GM12878 (cell line): Measurements from ENCODE around the gene ETNK1. TPM values are rescaled to one million over a fixed set of nuclear protein-coding genes. Genes with fewer than 3 reads are reported as not detected.

Experiments
- ATAC-seq: fragments of 200-7000 bp; cut with Tn5 transposase; 3 replicates; pipeline ENCODE4 v1.9.1; 2020; ENCODE audit warnings: mild to moderate bottlenecking, moderate library complexity
- BruUV-seq: library from RNA; stranded (reverse); fragments of 400-500 nt; replicated peaks from 2 replicates; lab custom pipeline; 2021; lab: Mats Ljungman, UMichigan
- CTCF ChIA-PET: fragments of 300-600 bp; sonication (Branson Sonifier 250); formaldehyde crosslinking; extraction: SDS; loops from one replicate; lab custom pipeline; 2021; ENCODE audit warnings: inconsistent platforms; lab: Yijun Ruan, JAX
- POLR2A ChIA-PET: fragments of 350-600 bp; formaldehyde crosslinking; extraction: SDS; loops from one replicate; lab custom pipeline; 2021; ENCODE audit warnings: inconsistent platforms; lab: Charles Lee
- RAD21 ChIA-PET: fragments of 300-600 bp; sonication (Branson Sonifier 250); formaldehyde crosslinking; loops from one replicate; lab custom pipeline; 2023; ENCODE audit warnings: antibody characterized with exemption; ENCODE audit not compliant: unreplicated experiment; lab: Charles Lee
- SMC1A ChIA-PET: fragments of 300-600 bp; sonication (Branson Sonifier 250); formaldehyde crosslinking; loops from one replicate; lab custom pipeline; 2023; ENCODE audit not compliant: unreplicated experiment, uncharacterized antibody; lab: Charles Lee
- DNase-seq: peaks from one replicate; pipeline ENCODE4 v3.0.0-alpha.2; 2011; ENCODE audit warnings: low read depth, low spot score
- FAIRE-seq: peaks from 3 replicates; lab custom pipeline; 2011; peaks lifted over from hg19 to GRCh38; lab: Jason Lieb, UNC
- H2AFZ ChIP-seq: 2 replicates; pipeline ENCODE4 v1.6.0; 2011; ENCODE audit warnings: low read depth, low read length, control low read depth; ENCODE audit not compliant: control insufficient read depth
- H3K27ac ChIP-seq: 2 replicates; pipeline ENCODE4 v1.5.1; 2011; ENCODE audit warnings: control low read depth; ENCODE audit not compliant: control insufficient read depth, insufficient read depth
- H3K27me3 ChIP-seq, 2 experiments: replicated peaks in 1 of 2; 2 replicates each; pipeline versions ENCODE4 v1.6.0 to v1.6.1; 2011; ENCODE audit warnings: low read length in 1 of 2; ENCODE audit not compliant: control insufficient read depth in 2 of 2, insufficient read depth in 2 of 2
- H3K36me3 ChIP-seq, 2 experiments: 2 replicates each; pipeline ENCODE4 v1.5.1; 2011; ENCODE audit warnings: low read length in 1 of 2; ENCODE audit not compliant: control insufficient read depth in 2 of 2, insufficient read depth in 2 of 2
- H3K4me1 ChIP-seq: 2 replicates; pipeline ENCODE4 v1.6.1; 2011; ENCODE audit warnings: mild to moderate bottlenecking, low read length, moderate library complexity, mixed read lengths; ENCODE audit not compliant: control insufficient read depth, insufficient read depth
- H3K4me2 ChIP-seq: 2 replicates; pipeline ENCODE4 v1.6.0; 2011; ENCODE audit warnings: control low read depth; ENCODE audit not compliant: control insufficient read depth, insufficient read depth
- H3K4me3 ChIP-seq: fragments of 200-600 bp; sonication (generic); 2 replicates; pipeline ENCODE4 v1.5.1; 2016
- H3K79me2 ChIP-seq: 2 replicates; pipeline ENCODE4 v1.6.0; 2011; ENCODE audit warnings: low read length; ENCODE audit not compliant: control insufficient read depth, insufficient read depth
- H3K9ac ChIP-seq: 2 replicates; pipeline ENCODE4 v1.8.0; 2011; ENCODE audit warnings: low read length, control low read depth, mixed read lengths; ENCODE audit not compliant: control insufficient read depth, insufficient read depth
- H3K9me3 ChIP-seq: replicated peaks from 3 replicates; pipeline ENCODE4 v1.5.1; 2011; ENCODE audit warnings: mild to moderate bottlenecking, low read length; ENCODE audit not compliant: control insufficient read depth, insufficient read depth
- H4K20me1 ChIP-seq: 2 replicates; pipeline ENCODE4 v1.6.0; 2011; ENCODE audit not compliant: control insufficient read depth, insufficient read depth
- ATF7 ChIP-seq: fragments of 450-650 bp; IDR thresholded peaks from 2 replicates; pipeline ENCODE4 v1.6.1; 2016; ENCODE audit warnings: low read depth, mild to moderate bottlenecking
- CHD2 ChIP-seq: IDR thresholded peaks from 2 replicates; pipeline ENCODE4 v1.6.1; 2011; ENCODE audit warnings: low read depth, low read length, improper control_type of control experiment, borderline replicate concordance
- IRF5 ChIP-seq: fragments of 450-650 bp; IDR thresholded peaks from 2 replicates; pipeline ENCODE4 v1.6.1; 2017; ENCODE audit warnings: borderline replicate concordance
- PML ChIP-seq: IDR thresholded peaks from 2 replicates; pipeline ENCODE4 v1.6.1; 2012; ENCODE audit warnings: low read length, inconsistent platforms
- SIN3A ChIP-seq: IDR thresholded peaks from 2 replicates; pipeline ENCODE4 v1.6.1; 2012; ENCODE audit warnings: low read depth, low read length, improper control_type of control experiment
- SMC3 ChIP-seq: IDR thresholded peaks from 2 replicates; pipeline ENCODE4 v1.6.1; 2011; ENCODE audit warnings: low read length, improper control_type of control experiment, borderline replicate concordance
- TCF3 ChIP-seq: IDR thresholded peaks from 2 replicates; pipeline ENCODE4 v1.6.1; 2012; ENCODE audit warnings: low read depth, mild to moderate bottlenecking, low read length, borderline replicate concordance; ENCODE audit not compliant: insufficient read depth
- USF1 ChIP-seq: IDR thresholded peaks from 2 replicates; pipeline ENCODE4 v1.6.1; 2011; ENCODE audit warnings: borderline replicate concordance, low read depth, mild to moderate bottlenecking, moderate library complexity, mixed read lengths, low read length; ENCODE audit not compliant: insufficient read depth; ENCODE audit errors: extremely low read length
- WGBS: methylation state at CpG from one replicate; pipeline ENCODE4 v1.1.6; 2016; ENCODE audit warnings: low lambda C conversion rate; ENCODE audit not compliant: insufficient replicate concordance, insufficient coverage; ENCODE audit errors: missing lambda C conversion rate; 5-methylcytosine and 5-hydroxymethylcytosine counted together
- in situ Hi-C: fragments of 300-500 bp; cut with MboI; formaldehyde crosslinking; loops from 9 replicates; pipeline ENCODE4 v1.14.3; 2018; ENCODE audit warnings: mixed read lengths
- intact Hi-C: fragments of 100-400 bp; cut with micrococcal nuclease; formaldehyde crosslinking; loops from one replicate; pipeline ENCODE4 v1.14.2; 2022; ENCODE audit not compliant: unreplicated experiment
- polyA plus RNA-seq, 11 experiments: library from polyadenylated mRNA; depleted of rRNA in 4 of 11; unstranded in 6 of 11; stranded (reverse) in 5 of 11; fragments of >200 nt; fragmentation: Nextera tagmentation in 4 of 11; fragmentation: Illumina TruSeq in 1 of 11; extraction: Ambion mirVana in 4 of 11; extraction: Trizol in 1 of 11; gene quantifications; 1 replicate in 1 of 11; 2 replicates in 10 of 11; pipeline versions ENCODE4 v1.2.1 to v1.2.3, GENCODE V29; 2011 to 2016; ENCODE audit warnings: inconsistent platforms in 2 of 11, missing spikeins in 2 of 11, low read depth in 1 of 11
- total RNA-seq, 4 experiments: library from RNA; depleted of rRNA in 3 of 4; stranded (reverse); fragments of >200 nt in 3 of 4; fragmentation: Illumina TruSeq in 1 of 4; extraction: Trizol in 1 of 4; gene quantifications; 2 replicates each; pipeline versions ENCODE4 v1.2.1 to v1.2.3, GENCODE V29; 2013 to 2021
- TF ChIP-seq, protein P1 (sequence below): fragments of 150-350 bp; IDR thresholded peaks from 2 replicates; pipeline ENCODE4 v1.6.1; 2016; ENCODE audit warnings: low read depth, low read length

ETNK1 gene
- total and polyA plus RNA-seq, 10 of the 15 experiments (the other 5 are each of a cell fraction or from before 2014, with no cell fraction given): 12.3 to 69.4 (median 34.2) TPM

- no peak for DNase-seq
- BruUV-seq: no TSS peak
- H3K9me3 ChIP-seq: no peaks in the 10 kb centered on the region
- 97% methylated on average over 3 of the region's 3 CpGs for WGBS
- H4K20me1 ChIP-seq: no peaks in the 10 kb centered on the region
- H3K36me3 ChIP-seq: no peaks in the 10 kb centered on the region
- ChIA-PET RAD21 (no interaction called here), POLR2A (no interaction called here), SMC1A (interaction anchor here (1.1 kb wide), 1 partner anchor 15 kb away, joined by 4 read pairs; no protein-coding TSS in a partner anchor), CTCF (no interaction called here)
- in situ Hi-C loops: no loop called here
- no peak for ATAC-seq
- no peak overlapping the region for H2AFZ ChIP-seq
- H3K9ac ChIP-seq: no peak overlapping the region
- H3K4me1 ChIP-seq: no peaks in the 10 kb centered on the region
- no peak for FAIRE-seq
- H3K27me3 ChIP-seq: no peaks in the 10 kb centered on the region
- H3K27ac ChIP-seq: no peak overlapping the region
- TF ChIP-seq USF1 (no peak), SMC3 (no peak), PML (no peak), TCF3 (no peak), IRF5 (no peak), SIN3A (no peak), ATF7 (no peak), CHD2 (no peak)
- TF ChIP-seq, protein P1, sequence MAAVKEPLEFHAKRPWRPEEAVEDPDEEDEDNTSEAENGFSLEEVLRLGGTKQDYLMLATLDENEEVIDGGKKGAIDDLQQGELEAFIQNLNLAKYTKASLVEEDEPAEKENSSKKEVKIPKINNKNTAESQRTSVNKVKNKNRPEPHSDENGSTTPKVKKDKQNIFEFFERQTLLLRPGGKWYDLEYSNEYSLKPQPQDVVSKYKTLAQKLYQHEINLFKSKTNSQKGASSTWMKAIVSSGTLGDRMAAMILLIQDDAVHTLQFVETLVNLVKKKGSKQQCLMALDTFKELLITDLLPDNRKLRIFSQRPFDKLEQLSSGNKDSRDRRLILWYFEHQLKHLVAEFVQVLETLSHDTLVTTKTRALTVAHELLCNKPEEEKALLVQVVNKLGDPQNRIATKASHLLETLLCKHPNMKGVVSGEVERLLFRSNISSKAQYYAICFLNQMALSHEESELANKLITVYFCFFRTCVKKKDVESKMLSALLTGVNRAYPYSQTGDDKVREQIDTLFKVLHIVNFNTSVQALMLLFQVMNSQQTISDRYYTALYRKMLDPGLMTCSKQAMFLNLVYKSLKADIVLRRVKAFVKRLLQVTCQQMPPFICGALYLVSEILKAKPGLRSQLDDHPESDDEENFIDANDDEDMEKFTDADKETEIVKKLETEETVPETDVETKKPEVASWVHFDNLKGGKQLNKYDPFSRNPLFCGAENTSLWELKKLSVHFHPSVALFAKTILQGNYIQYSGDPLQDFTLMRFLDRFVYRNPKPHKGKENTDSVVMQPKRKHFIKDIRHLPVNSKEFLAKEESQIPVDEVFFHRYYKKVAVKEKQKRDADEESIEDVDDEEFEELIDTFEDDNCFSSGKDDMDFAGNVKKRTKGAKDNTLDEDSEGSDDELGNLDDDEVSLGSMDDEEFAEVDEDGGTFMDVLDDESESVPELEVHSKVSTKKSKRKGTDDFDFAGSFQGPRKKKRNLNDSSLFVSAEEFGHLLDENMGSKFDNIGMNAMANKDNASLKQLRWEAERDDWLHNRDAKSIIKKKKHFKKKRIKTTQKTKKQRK: no peak
- no peaks in the 10 kb centered on the region for H3K79me2 ChIP-seq
- no peak overlapping the region for H3K4me3 ChIP-seq
- no peak overlapping the region for H3K4me2 ChIP-seq
- intact Hi-C loops: no loop called here
Observed at GRCh38 chr12:22578328-22578727, 46.6 kb upstream of the ETNK1 start.
